ENCODE measurements around the gene LTF. TPM values are rescaled to one million over a fixed set of nuclear protein-coding genes. Genes with fewer than 3 reads are reported as not detected.

The LTF gene
- total and polyA plus RNA-seq, 4 donors, result 0.36 to 14.7 (median 1.4) TPM

GRCh38 chr3:46416125-46416810 is 48.4 kb downstream of the LTF start:
- Histone ChIP-seq H3K9ac (ENCODE audit: low read depth in 1 of 2, low read length in 2 of 2) (no peak overlapping the region), H3K9me3 (ENCODE audit: control insufficient read depth in 4 of 4, low read length in 3 of 4) (no peaks in the 10 kb centered on the region), H3K27ac (ENCODE audit: low read depth in 1 of 2, low read length in 2 of 2) (no peak overlapping the region), H3K27me3 (ENCODE audit: control insufficient read depth in 4 of 4, insufficient read depth in 4 of 4, low read length in 3 of 4) (no peaks in the 10 kb centered on the region), H3K4me3 (ENCODE audit: low read depth in 1 of 3, low read length in 3 of 3) (no peak overlapping the region), H3K4me1 (ENCODE audit: control insufficient read depth in 4 of 4, insufficient read depth in 4 of 4, low read length in 3 of 4) (no peaks in the 10 kb centered on the region), H3K36me3 (ENCODE audit: control insufficient read depth in 4 of 4, insufficient read depth in 3 of 4, low read depth in 1 of 4, low read length in 3 of 4) (no peaks in the 10 kb centered on the region)
- TF ChIP-seq ZBTB33 (IDR thresholded peaks at IDR 0.05), result no peak
- no peak for TF ChIP-seq REST (IDR thresholded peaks at IDR 0.05)
- DNase-seq (ENCODE audit: low spot score), result no peak
- 67% methylated on average over 10 of the region's 10 CpGs for WGBS

- Histone ChIP-seq H3K4me1 (ENCODE audit: control insufficient read depth in 4 of 4, insufficient read depth in 4 of 4, low read length in 3 of 4) (no peaks in the 10 kb centered on the region), H3K9ac (ENCODE audit: low read depth in 1 of 2, low read length in 2 of 2) (no peak overlapping the region), H3K4me3 (ENCODE audit: low read depth in 1 of 3, low read length in 3 of 3) (no peak overlapping the region), H3K27me3 (ENCODE audit: control insufficient read depth in 4 of 4, insufficient read depth in 4 of 4, low read length in 3 of 4) (no peaks in the 10 kb centered on the region), H3K9me3 (ENCODE audit: control insufficient read depth in 4 of 4, low read length in 3 of 4) (no peaks in the 10 kb centered on the region), H3K36me3 (ENCODE audit: control insufficient read depth in 4 of 4, insufficient read depth in 3 of 4, low read depth in 1 of 4, low read length in 3 of 4) (no peaks in the 10 kb centered on the region), H3K27ac (ENCODE audit: low read depth in 1 of 2, low read length in 2 of 2) (no peak overlapping the region)
- DNase-seq (ENCODE audit: low spot score), result no peak
- no peak for TF ChIP-seq CTCF (IDR thresholded peaks at IDR 0.05; ENCODE audit: low read depth, low read length, missing input control)
- no peak for TF ChIP-seq REST (IDR thresholded peaks at IDR 0.05)
- no peak for TF ChIP-seq TAF1 (conservative IDR thresholded peaks at IDR 0.05)
- TF ChIP-seq RAD21 (IDR thresholded peaks at IDR 0.05), result no peak
- TF ChIP-seq RXRA (IDR thresholded peaks at IDR 0.05), result no peak
- TF ChIP-seq HNF4G (IDR thresholded peaks at IDR 0.05), result no peak
- no peak for TF ChIP-seq ATF3 (IDR thresholded peaks at IDR 0.05)
- TF ChIP-seq YY1 (IDR thresholded peaks at IDR 0.05), result no peak
- no peak for TF ChIP-seq NR2F2 (IDR thresholded peaks at IDR 0.05)
- TF ChIP-seq FOXA1 (IDR thresholded peaks at IDR 0.05), result no peak
- TF ChIP-seq EGR1 (IDR thresholded peaks at IDR 0.05; ENCODE audit: low read depth in 2 of 2), result no peak
- TF ChIP-seq ZBTB33 (IDR thresholded peaks at IDR 0.05), result no peak
- TF ChIP-seq GABPA (IDR thresholded peaks at IDR 0.05 in 1 of 2, conservative IDR thresholded peaks at IDR 0.05 in 1 of 2), result no peak
- TF ChIP-seq FOXA2 (IDR thresholded peaks at IDR 0.05), result no peak
- no peak for TF ChIP-seq HNF4A (conservative IDR thresholded peaks at IDR 0.05)
- no peak for TF ChIP-seq SP1 (IDR thresholded peaks at IDR 0.05)
- no peak for TF ChIP-seq MAX (IDR thresholded peaks at IDR 0.05)
- TF ChIP-seq JUND (IDR thresholded peaks at IDR 0.05), result no peak
- 82% methylated on average over 4 of the region's 4 CpGs for WGBS
Observed at GRCh38 chr3:46414739-46415138, 50.0 kb downstream of the LTF start.
